ENCODE results near the gene SLC16A6. TPM values are rescaled to one million over a fixed set of nuclear protein-coding genes. Genes with fewer than 3 reads are reported as not detected.

Gene SLC16A6
- polyA plus RNA-seq, 1 donor from 2014 or later, result 15.6 TPM

DNA sequence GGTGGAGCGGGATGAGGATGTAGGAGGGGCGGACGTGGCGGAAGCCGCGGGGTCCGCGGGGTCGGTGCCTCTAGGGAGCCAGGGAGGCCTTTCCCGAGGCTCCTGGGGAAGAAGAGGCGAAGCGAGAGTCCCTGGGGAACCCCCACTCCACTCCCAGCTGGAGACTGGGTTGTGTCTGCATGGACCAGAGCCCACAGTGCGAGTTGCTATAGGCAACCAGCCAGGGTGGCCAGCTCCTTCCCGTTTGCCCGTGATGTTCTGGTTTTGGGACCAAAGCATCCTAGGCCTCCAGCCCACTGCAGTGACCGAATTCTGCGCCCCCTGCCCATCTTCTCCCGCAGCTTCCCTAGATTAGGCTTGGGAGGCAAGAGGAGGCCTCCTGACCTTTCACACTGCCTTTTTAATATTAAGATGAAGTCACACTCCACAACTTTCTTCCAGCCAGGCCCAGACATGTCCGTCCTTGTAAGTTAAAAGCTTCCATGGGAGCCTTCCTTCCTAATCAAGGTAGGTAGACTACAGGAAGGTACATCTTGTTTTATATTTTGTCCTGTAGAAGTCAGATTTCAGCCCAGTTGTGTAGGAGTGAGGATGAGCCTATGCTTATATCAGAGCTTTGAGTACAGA lies 42.6 kb downstream of the SLC16A6 start:
- TF ChIP-seq EZH2 (IDR thresholded peaks at IDR 0.05; ENCODE audit: borderline replicate concordance, insufficient read depth, low read length, poor library complexity, severe bottlenecking) (no peak), EP300 (conservative IDR thresholded peaks at IDR 0.05; ENCODE audit: poor library complexity, severe bottlenecking) (no peak), POLR2AphosphoS5 (IDR thresholded peaks at IDR 0.05) (no peak), RAD21 (conservative IDR thresholded peaks at IDR 0.05) (no peak), SMC3 (conservative IDR thresholded peaks at IDR 0.05; ENCODE audit: poor library complexity) (no peak), TAF1 (IDR thresholded peaks at IDR 0.05; ENCODE audit: low read depth) (no peak), MXI1 (conservative IDR thresholded peaks at IDR 0.05; ENCODE audit: poor library complexity, severe bottlenecking) (no peak)
- TF ChIP-seq, protein P1, sequence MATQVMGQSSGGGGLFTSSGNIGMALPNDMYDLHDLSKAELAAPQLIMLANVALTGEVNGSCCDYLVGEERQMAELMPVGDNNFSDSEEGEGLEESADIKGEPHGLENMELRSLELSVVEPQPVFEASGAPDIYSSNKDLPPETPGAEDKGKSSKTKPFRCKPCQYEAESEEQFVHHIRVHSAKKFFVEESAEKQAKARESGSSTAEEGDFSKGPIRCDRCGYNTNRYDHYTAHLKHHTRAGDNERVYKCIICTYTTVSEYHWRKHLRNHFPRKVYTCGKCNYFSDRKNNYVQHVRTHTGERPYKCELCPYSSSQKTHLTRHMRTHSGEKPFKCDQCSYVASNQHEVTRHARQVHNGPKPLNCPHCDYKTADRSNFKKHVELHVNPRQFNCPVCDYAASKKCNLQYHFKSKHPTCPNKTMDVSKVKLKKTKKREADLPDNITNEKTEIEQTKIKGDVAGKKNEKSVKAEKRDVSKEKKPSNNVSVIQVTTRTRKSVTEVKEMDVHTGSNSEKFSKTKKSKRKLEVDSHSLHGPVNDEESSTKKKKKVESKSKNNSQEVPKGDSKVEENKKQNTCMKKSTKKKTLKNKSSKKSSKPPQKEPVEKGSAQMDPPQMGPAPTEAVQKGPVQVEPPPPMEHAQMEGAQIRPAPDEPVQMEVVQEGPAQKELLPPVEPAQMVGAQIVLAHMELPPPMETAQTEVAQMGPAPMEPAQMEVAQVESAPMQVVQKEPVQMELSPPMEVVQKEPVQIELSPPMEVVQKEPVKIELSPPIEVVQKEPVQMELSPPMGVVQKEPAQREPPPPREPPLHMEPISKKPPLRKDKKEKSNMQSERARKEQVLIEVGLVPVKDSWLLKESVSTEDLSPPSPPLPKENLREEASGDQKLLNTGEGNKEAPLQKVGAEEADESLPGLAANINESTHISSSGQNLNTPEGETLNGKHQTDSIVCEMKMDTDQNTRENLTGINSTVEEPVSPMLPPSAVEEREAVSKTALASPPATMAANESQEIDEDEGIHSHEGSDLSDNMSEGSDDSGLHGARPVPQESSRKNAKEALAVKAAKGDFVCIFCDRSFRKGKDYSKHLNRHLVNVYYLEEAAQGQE (IDR thresholded peaks at IDR 0.05; ENCODE audit: borderline replicate concordance), result no peak
- TF ChIP-seq, protein P2, sequence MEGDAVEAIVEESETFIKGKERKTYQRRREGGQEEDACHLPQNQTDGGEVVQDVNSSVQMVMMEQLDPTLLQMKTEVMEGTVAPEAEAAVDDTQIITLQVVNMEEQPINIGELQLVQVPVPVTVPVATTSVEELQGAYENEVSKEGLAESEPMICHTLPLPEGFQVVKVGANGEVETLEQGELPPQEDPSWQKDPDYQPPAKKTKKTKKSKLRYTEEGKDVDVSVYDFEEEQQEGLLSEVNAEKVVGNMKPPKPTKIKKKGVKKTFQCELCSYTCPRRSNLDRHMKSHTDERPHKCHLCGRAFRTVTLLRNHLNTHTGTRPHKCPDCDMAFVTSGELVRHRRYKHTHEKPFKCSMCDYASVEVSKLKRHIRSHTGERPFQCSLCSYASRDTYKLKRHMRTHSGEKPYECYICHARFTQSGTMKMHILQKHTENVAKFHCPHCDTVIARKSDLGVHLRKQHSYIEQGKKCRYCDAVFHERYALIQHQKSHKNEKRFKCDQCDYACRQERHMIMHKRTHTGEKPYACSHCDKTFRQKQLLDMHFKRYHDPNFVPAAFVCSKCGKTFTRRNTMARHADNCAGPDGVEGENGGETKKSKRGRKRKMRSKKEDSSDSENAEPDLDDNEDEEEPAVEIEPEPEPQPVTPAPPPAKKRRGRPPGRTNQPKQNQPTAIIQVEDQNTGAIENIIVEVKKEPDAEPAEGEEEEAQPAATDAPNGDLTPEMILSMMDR (IDR thresholded peaks at IDR 0.05; ENCODE audit: poor library complexity, severe bottlenecking), result no peak
- H3K9ac ChIP-seq (ENCODE audit: low read length), result peak overlapping the region; percentile 93
- H2AFZ ChIP-seq (ENCODE audit: low read depth, low read length), result peak overlapping the region; percentile 90
- H3K27me3 ChIP-seq (ENCODE audit: insufficient read depth, low read depth, low read length), result no peaks in the 10 kb centered on the region
- H3F3A ChIP-seq (ENCODE audit: insufficient read depth, low read length, poor library complexity, severe bottlenecking), result no peaks in the 10 kb centered on the region
- peak overlapping the region; percentile 91 for H3K4me3 ChIP-seq (ENCODE audit: low read length)
- H3K79me2 ChIP-seq (replicated peaks; ENCODE audit: insufficient read depth, low read length), result no peaks in the 10 kb centered on the region
- H3K9me2 ChIP-seq (ENCODE audit: insufficient read depth, low read length), result no peaks in the 10 kb centered on the region
- peak overlapping the region; percentile 75 for H3K4me2 ChIP-seq (ENCODE audit: low read length)
- H4K20me1 ChIP-seq (ENCODE audit: insufficient read depth), result no peaks in the 10 kb centered on the region
- H3K36me3 ChIP-seq (ENCODE audit: insufficient read depth, low read length), result no peaks in the 10 kb centered on the region
- H3K27ac ChIP-seq (ENCODE audit: low read length), result peak overlapping the region; percentile 86
- no peaks in the 10 kb centered on the region for H3K9me3 ChIP-seq (ENCODE audit: low read length)

DNA sequence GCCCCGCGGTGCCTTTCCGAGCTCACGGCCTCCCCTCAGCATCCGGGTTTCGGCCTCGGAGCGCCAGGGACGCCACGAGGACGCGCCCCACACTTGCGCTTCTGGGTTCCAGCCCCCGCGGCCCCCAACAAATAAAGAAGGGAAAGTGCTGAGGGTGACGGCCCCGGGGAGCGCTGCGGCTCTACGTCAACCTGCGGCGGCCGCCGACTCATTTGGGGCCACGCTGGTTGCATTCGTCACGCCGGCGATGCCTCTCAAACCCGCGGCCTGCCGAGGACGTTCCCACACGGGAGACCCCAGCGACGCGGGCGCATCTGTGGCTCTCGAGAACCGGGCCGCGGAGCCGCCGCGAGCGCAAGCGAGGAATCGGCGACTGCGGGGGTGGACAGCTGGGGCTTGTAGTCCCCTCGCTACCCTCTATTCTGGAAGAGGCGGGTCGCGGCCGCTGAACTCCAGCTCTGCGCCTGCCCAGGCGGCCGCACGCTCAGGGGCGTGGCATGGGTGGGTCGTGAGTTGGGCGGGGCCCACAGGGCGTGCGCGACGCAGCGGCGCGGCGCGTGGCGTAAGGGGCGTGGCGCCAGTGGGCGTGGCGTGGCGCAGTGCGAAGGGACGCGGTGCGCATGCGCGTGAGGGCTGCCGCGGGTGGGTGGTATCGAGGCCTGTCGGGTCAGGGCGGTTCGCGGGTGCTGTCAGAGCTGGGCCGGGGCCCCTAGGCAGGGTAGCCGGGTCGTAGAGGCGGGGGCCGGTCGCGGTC lies 43.3 kb downstream of the SLC16A6 start, which contains the start of gene AMZ2:
TSS of gene AMZ2 (plus strand) at position 599 of the 754 bp plus-strand sequence. CDS start 2,145 bp downstream, outside the sequence.
- Histone ChIP-seq H3K9me3 (ENCODE audit: low read length) (no peaks in the 10 kb centered on the region), H3K27ac (ENCODE audit: low read length) (peak within 1 kb of the TSS; percentile 86), H3K79me2 (replicated peaks; ENCODE audit: insufficient read depth, low read length) (no peaks in the 10 kb centered on the region), H2AFZ (ENCODE audit: low read depth, low read length) (peak within 1 kb of the TSS; percentile 90), H3K4me2 (ENCODE audit: low read length) (peak within 1 kb of the TSS; percentile 75), H3K9me2 (ENCODE audit: insufficient read depth, low read length) (no peaks in the 10 kb centered on the region), H3K4me3 (ENCODE audit: low read length) (peak within 1 kb of the TSS; percentile 91), H3F3A (ENCODE audit: insufficient read depth, low read length, poor library complexity, severe bottlenecking) (no peaks in the 10 kb centered on the region), H3K27me3 (ENCODE audit: insufficient read depth, low read depth, low read length) (no peaks in the 10 kb centered on the region), H3K36me3 (ENCODE audit: insufficient read depth, low read length) (no peaks in the 10 kb centered on the region), H4K20me1 (ENCODE audit: insufficient read depth) (no peaks in the 10 kb centered on the region), H3K9ac (ENCODE audit: low read length) (peak within 1 kb of the TSS; percentile 93)
- TF ChIP-seq, protein P1 (IDR thresholded peaks at IDR 0.05; ENCODE audit: borderline replicate concordance), result no peak
- peak; percentile 72 for TF ChIP-seq TAF1 (IDR thresholded peaks at IDR 0.05; ENCODE audit: low read depth)
- TF ChIP-seq RAD21 (conservative IDR thresholded peaks at IDR 0.05), result peak; percentile 18
- TF ChIP-seq EP300 (conservative IDR thresholded peaks at IDR 0.05; ENCODE audit: poor library complexity, severe bottlenecking), result peak; percentile 44
- TF ChIP-seq, protein P2 (IDR thresholded peaks at IDR 0.05; ENCODE audit: poor library complexity, severe bottlenecking), result no peak
- TF ChIP-seq POLR2AphosphoS5 (IDR thresholded peaks at IDR 0.05), result peak; percentile 97
- TF ChIP-seq EZH2 (IDR thresholded peaks at IDR 0.05; ENCODE audit: borderline replicate concordance, insufficient read depth, low read length, poor library complexity, severe bottlenecking), result no peak
- TF ChIP-seq MXI1 (conservative IDR thresholded peaks at IDR 0.05; ENCODE audit: poor library complexity, severe bottlenecking), result peak; percentile 88
- peak; percentile 34 for TF ChIP-seq SMC3 (conservative IDR thresholded peaks at IDR 0.05; ENCODE audit: poor library complexity)

All from neural cell (in vitro differentiated cells).